ENCODE data around the gene NLRP13.

DNA sequence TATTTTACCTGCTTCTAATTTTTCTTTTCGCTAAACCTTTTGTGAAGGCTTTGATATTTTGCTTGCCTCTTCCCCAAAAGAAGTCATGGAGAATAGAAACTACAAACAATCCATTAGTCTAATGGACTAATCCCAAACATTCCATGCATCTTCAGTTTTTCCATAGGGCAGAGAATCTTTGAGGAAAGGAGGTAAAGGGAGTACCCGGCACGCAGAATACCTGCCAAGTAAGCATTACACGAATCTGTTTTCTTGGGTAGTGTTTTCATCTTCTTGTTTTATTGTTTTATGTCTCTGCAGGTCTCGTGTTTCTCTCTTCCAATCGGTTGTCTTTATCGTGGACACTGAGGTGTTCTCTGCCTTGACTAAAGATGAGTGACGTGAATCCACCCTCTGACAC is 15.4 kb upstream of the NLRP13 start, which contains the start of gene NLRP8:
- TF ChIP-seq ARNT (IDR thresholded peaks at IDR 0.05) (no peak), LEF1 (IDR thresholded peaks at IDR 0.05; ENCODE audit: borderline replicate concordance) (no peak), ELF4 (IDR thresholded peaks at IDR 0.05) (no peak), CTBP1 (IDR thresholded peaks at IDR 0.05; ENCODE audit: borderline replicate concordance) (no peak), SP1 (IDR thresholded peaks at IDR 0.05) (no peak), FOXK2 (IDR thresholded peaks at IDR 0.05) (no peak), BHLHE40 (IDR thresholded peaks at IDR 0.05; ENCODE audit: borderline replicate concordance) (no peak), FOXA1 (IDR thresholded peaks at IDR 0.05) (no peak), NFRKB (IDR thresholded peaks at IDR 0.05) (no peak)
